Epithelial cell of esophagus (primary cell): ENCODE data around the gene NCOR2.

Experiments used
- DNase-seq: peaks from one replicate; pipeline ENCODE4 v3.0.0; 2010; ENCODE audit warnings: low read depth
- H3K4me3 ChIP-seq: 2 replicates; pipeline ENCODE4 v1.5.1; 2011; ENCODE audit warnings: mild to moderate bottlenecking, low read length, control low read depth
- CTCF ChIP-seq: IDR thresholded peaks from 2 replicates; pipeline ENCODE4 v1.5.1; 2011; ENCODE audit warnings: low read depth, mild to moderate bottlenecking, low read length, control low read depth, inconsistent platforms; ENCODE audit not compliant: insufficient read depth; ENCODE audit errors: missing control alignments

Gene NCOR2

GRCh38 chr12:124545508-124546418, 21.6 kb downstream of the NCOR2 start:
- no peak overlapping the region for H3K4me3 ChIP-seq

GRCh38 chr12:124544983-124545382, 22.4 kb downstream of the NCOR2 start:
- DNase-seq = no peak
- no peak overlapping the region for H3K4me3 ChIP-seq
- no peak for TF ChIP-seq CTCF

More at GRCh38 chr12:124545508-124546418, 21.6 kb downstream of the NCOR2 start:
- TF ChIP-seq CTCF = no peak
- DNase-seq = no peak

- no peak for DNase-seq
Observed at GRCh38 chr12:124544311-124544970, 23.0 kb downstream of the NCOR2 start.

GRCh38 chr12:124543590-124544310, 23.7 kb downstream of the NCOR2 start:
- DNase-seq = no peak
- no peak overlapping the region for H3K4me3 ChIP-seq
- no peak for TF ChIP-seq CTCF

More at GRCh38 chr12:124544311-124544970, 23.0 kb downstream of the NCOR2 start:
- no peak overlapping the region for H3K4me3 ChIP-seq
- TF ChIP-seq CTCF = no peak

GRCh38 chr12:124543052-124543589, 24.3 kb downstream of the NCOR2 start:
- TF ChIP-seq CTCF = no peak
- H3K4me3 ChIP-seq = no peak overlapping the region
- no peak for DNase-seq

- H3K4me3 ChIP-seq = no peak overlapping the region
- DNase-seq = no peak
- TF ChIP-seq CTCF = no peak
Observed at GRCh38 chr12:124542021-124542949, 25.1 kb downstream of the NCOR2 start.
